Measurements from ENCODE around the gene CHAC1. TPM values are rescaled to one million over a fixed set of nuclear protein-coding genes. Genes with fewer than 3 reads are reported as not detected.

CHAC1 gene
- total RNA-seq, 2 experiments from 2014 or later: 0.42 to 0.47 TPM

DNA sequence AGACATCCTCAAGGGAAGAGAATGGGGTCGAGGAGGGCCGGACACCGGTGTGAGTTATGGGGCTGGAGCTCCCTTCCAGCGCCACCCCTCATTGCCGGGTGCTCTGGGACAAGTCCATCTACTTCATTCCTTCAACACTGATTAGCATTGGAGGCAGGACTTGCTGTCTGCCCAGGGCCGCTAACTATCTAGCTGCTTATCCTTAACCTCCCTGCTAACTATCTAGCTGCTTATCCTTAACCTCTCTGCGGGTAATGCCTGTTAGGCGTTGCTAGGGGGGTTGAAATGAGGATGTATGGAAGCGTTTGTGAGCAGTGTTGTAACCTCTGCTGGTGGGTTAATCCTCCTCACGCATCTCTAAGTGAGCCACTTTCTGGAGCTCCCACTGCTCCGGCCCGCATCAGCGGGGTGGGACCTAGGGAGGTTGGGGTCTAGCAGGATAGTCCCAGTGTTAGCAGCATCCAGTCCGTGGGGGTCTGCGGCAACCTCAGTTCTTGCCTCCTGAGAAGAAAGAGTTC is 10.9 kb upstream of the CHAC1 start:
- H3K27ac ChIP-seq (ENCODE audit: low read depth in 1 of 2, low read length in 2 of 2): peak overlapping the region; percentile 51 to 57
- ChIA-PET POLR2A (interaction anchor here (1.0 to 4.3 kb wide), 9 partner anchors 10 to 289 kb away, joined by 3 to 55 read pairs (median 8); partner anchors contain the start of genes CHAC1, CHP1, DLL4 and INO80), CTCF (interaction anchor here (0.9 to 4.4 kb wide), 11 partner anchors 10 to 289 kb away, joined by 3 to 43 read pairs (median 5); partner anchors contain the start of genes CHAC1, CHP1, DLL4 and VPS18)
- DNase-seq: peak in 1 of 14 experiments; percentile 47
- intact Hi-C loops (cut with DNase I, micrococcal nuclease): loop anchor here (1.0 to 2.0 kb wide), 2 partner anchors 11 to 14 kb away; partner anchors contain the start of genes CHAC1 (in 2 of the 2) and DLL4 (in 1 of the 2)
- no peaks in the 10 kb centered on the region for H3K9me3 ChIP-seq (ENCODE audit: control insufficient read depth in 1 of 2, insufficient read depth in 1 of 2, low read length in 2 of 2)
- Mint-ChIP-seq H3K36me3 (ENCODE audit: low read depth) (no peaks in the 10 kb centered on the region), H3K27ac (peak overlapping the region; percentile 54), H3K4me3 (peak overlapping the region; percentile 79), H3K9me3 (no peaks in the 10 kb centered on the region), H3K27me3 (no peaks in the 10 kb centered on the region), H3K4me1 (ENCODE audit: low read depth) (peaks cover 31% of the 10 kb centered on the region)
- peaks cover 38% of the 10 kb centered on the region for H3K4me1 ChIP-seq (ENCODE audit: insufficient read depth, low read length)
- H3K4me3 ChIP-seq (ENCODE audit: low read length): peak overlapping the region; percentile 80
- H3K27me3 ChIP-seq (ENCODE audit: control insufficient read depth in 1 of 2, insufficient read depth in 2 of 2, low read length in 2 of 2): no peaks in the 10 kb centered on the region
- peak; percentile 27 for TF ChIP-seq CTCF (IDR thresholded peaks at IDR 0.05)
- ATAC-seq (ENCODE audit: poor library complexity): peak; percentile 16
- H3K36me3 ChIP-seq (ENCODE audit: insufficient read depth, low read length): no peaks in the 10 kb centered on the region

- Histone ChIP-seq H3K4me1 (ENCODE audit: insufficient read depth, low read length) (peaks cover 38% of the 10 kb centered on the region), H3K9me3 (ENCODE audit: control insufficient read depth in 1 of 2, insufficient read depth in 1 of 2, low read length in 2 of 2) (no peaks in the 10 kb centered on the region), H3K36me3 (ENCODE audit: insufficient read depth, low read length) (no peaks in the 10 kb centered on the region), H3K27ac (ENCODE audit: low read depth in 1 of 2, low read length in 2 of 2) (no peak overlapping the region), H3K27me3 (ENCODE audit: control insufficient read depth in 1 of 2, insufficient read depth in 2 of 2, low read length in 2 of 2) (no peaks in the 10 kb centered on the region), H3K4me3 (ENCODE audit: low read length) (peak overlapping the region; percentile 80)
- Mint-ChIP-seq H3K9me3 (no peaks in the 10 kb centered on the region), H3K4me3 (peak overlapping the region; percentile 79), H3K27me3 (no peaks in the 10 kb centered on the region), H3K36me3 (ENCODE audit: low read depth) (no peaks in the 10 kb centered on the region), H3K27ac (peak overlapping the region; percentile 54), H3K4me1 (ENCODE audit: low read depth) (peaks cover 31% of the 10 kb centered on the region)
- ChIA-PET CTCF (interaction anchor here (0.9 to 4.4 kb wide), 7 partner anchors 10 to 172 kb away, joined by 3 to 43 read pairs (median 5); partner anchors contain the start of genes CHAC1 and DLL4), POLR2A (interaction anchor here (1.0 to 4.3 kb wide), 7 partner anchors 10 to 288 kb away, joined by 3 to 55 read pairs (median 8); partner anchors contain the start of genes CHAC1, CHP1, DLL4 and INO80)
- intact Hi-C loops (cut with DNase I, micrococcal nuclease): loop anchor here (1.0 to 2.0 kb wide), 2 partner anchors 10 to 14 kb away; partner anchors contain the start of genes CHAC1 (in 2 of the 2) and DLL4 (in 1 of the 2)
- ATAC-seq (ENCODE audit: poor library complexity) (no peak), DNase-seq (no peak)
- TF ChIP-seq CTCF (IDR thresholded peaks at IDR 0.05): no peak
Observed at GRCh38 chr15:40942878-40943277, 10.4 kb upstream of the CHAC1 start.

- Mint-ChIP-seq H3K27me3 (no peaks in the 10 kb centered on the region), H3K4me1 (ENCODE audit: low read depth) (peaks cover 31% of the 10 kb centered on the region), H3K27ac (no peak overlapping the region), H3K4me3 (peak overlapping the region; percentile 25), H3K36me3 (ENCODE audit: low read depth) (no peaks in the 10 kb centered on the region), H3K9me3 (no peaks in the 10 kb centered on the region)
- Histone ChIP-seq H3K36me3 (ENCODE audit: insufficient read depth, low read length) (no peaks in the 10 kb centered on the region), H3K4me1 (ENCODE audit: insufficient read depth, low read length) (peaks cover 38% of the 10 kb centered on the region), H3K4me3 (ENCODE audit: low read length) (no peak overlapping the region), H3K9me3 (ENCODE audit: control insufficient read depth in 1 of 2, insufficient read depth in 1 of 2, low read length in 2 of 2) (no peaks in the 10 kb centered on the region), H3K27me3 (ENCODE audit: control insufficient read depth in 1 of 2, insufficient read depth in 2 of 2, low read length in 2 of 2) (no peaks in the 10 kb centered on the region), H3K27ac (ENCODE audit: low read depth in 1 of 2, low read length in 2 of 2) (no peak overlapping the region)
- intact Hi-C loops (cut with DNase I, micrococcal nuclease): loop anchor here in 1 of 2 experiments (2.0 kb wide), 1 partner anchor 15 kb away; the partner anchor contains the start of gene DLL4
- DNase-seq: no peak
- ATAC-seq (ENCODE audit: poor library complexity): no peak
- POLR2A ChIA-PET: interaction anchor here (1.1 to 4.3 kb wide), 2 partner anchors 9 to 19 kb away, joined by 3 to 55 read pairs; partner anchors contain the start of gene CHAC1
- CTCF ChIA-PET: no interaction called here
- no peak for TF ChIP-seq CTCF (IDR thresholded peaks at IDR 0.05)
Observed at GRCh38 chr15:40943764-40944365, 9.4 kb upstream of the CHAC1 start.

Measured in CD4-positive, alpha-beta T cell (primary cell).